Measurements from ENCODE around the gene FBXO3. TPM values are rescaled to one million over a fixed set of nuclear protein-coding genes. Genes with fewer than 3 reads are reported as not detected.

Gene FBXO3
- total RNA-seq, 4 donors from 2014 or later, result 25.6 to 42.9 (median 27.8) TPM

- H3K9me3 ChIP-seq, result no peaks in the 10 kb centered on the region
- DNase-seq, result no peak
- TF ChIP-seq CTCF (IDR thresholded peaks at IDR 0.05) (no peak), POLR2A (IDR thresholded peaks at IDR 0.05) (no peak)
- peaks cover 0 to 78% (median 0%) of the 10 kb centered on the region in 3 donors for H3K36me3 ChIP-seq
- no peaks in the 10 kb centered on the region for H3K4me1 ChIP-seq
- no peak overlapping the region for H3K27ac ChIP-seq
- no peak overlapping the region for H3K4me3 ChIP-seq
- H3K27me3 ChIP-seq, result no peaks in the 10 kb centered on the region
Measured at GRCh38 chr11:33753304-33753967, 20.9 kb downstream of the FBXO3 start.

DNA sequence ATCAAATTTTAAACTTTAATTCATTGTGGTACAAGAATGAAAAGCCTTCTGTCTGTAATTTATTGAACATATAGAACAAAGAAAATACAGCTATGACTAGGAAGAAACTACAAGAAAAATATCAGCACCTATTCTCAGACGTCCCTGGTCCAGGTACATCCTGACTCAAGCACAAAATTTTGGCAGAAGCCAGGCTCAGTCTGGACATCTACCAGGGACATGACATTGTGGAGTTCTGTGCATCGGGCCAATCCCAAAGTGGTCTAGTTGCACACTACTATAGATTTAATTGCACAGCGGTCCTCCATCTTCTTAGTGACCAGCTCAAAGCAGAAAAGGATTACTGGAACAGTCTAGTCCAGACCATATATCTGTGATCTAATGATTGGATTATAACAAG lies 22.4 kb downstream of the FBXO3 start:
- peaks cover 0 to 64% (median 0%) of the 10 kb centered on the region in 3 donors for H3K36me3 ChIP-seq
- no peaks in the 10 kb centered on the region for H3K27me3 ChIP-seq
- H3K4me3 ChIP-seq, result no peak overlapping the region
- no peaks in the 10 kb centered on the region for H3K4me1 ChIP-seq
- no peak overlapping the region for H3K27ac ChIP-seq
- DNase-seq, result no peak
- no peaks in the 10 kb centered on the region for H3K9me3 ChIP-seq
- TF ChIP-seq CTCF (IDR thresholded peaks at IDR 0.05) (no peak), POLR2A (IDR thresholded peaks at IDR 0.05) (no peak)

DNA sequence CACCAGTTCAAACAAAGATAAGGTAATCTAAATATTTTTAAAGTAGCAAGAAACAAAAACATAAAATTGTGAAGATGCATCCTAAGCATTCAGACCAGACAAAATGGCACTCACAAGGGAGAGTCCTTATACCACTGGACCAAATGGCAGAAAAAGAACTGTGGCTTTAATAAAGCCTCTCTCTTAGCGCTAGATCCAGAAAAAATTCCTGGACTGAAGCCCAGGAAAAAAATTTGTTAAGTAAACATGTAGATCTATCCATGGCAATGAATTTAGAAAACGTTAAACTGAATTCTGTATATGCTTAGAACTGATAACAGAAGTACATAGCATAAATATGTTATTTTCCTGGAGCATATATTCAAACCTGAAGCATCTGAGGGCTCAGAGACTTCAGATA lies 26.3 kb downstream of the FBXO3 start:
- no peaks in the 10 kb centered on the region for H3K9me3 ChIP-seq
- no peak overlapping the region for H3K4me3 ChIP-seq
- no peak for DNase-seq
- no peaks in the 10 kb centered on the region for H3K4me1 ChIP-seq
- TF ChIP-seq POLR2A (IDR thresholded peaks at IDR 0.05), result no peak
- TF ChIP-seq CTCF (IDR thresholded peaks at IDR 0.05), result no peak
- peaks cover 0 to 43% (median 0%) of the 10 kb centered on the region in 3 donors for H3K36me3 ChIP-seq
- no peaks in the 10 kb centered on the region for H3K27me3 ChIP-seq
- H3K27ac ChIP-seq, result no peak overlapping the region

DNA sequence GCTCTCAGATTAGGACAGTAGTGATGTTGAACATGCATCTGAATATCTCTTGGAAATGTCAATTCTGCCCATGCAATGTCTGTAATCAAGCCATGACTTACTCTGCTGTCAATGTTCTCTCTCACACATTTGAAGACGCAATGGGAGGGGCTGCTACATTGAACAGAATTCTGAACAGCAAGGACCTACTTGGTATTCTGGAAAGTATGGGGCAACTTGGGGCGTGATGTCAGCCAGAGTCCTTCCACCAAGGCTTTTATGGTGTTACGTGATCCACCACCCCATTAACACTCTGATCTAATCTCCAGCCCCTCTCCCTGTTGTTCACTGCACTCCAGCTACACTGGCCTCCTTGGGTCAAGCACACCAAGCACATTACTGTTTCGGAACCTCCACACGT lies 31.0 kb downstream of the FBXO3 start:
- H3K9me3 ChIP-seq, result no peaks in the 10 kb centered on the region
- TF ChIP-seq CTCF (IDR thresholded peaks at IDR 0.05) (no peak), POLR2A (IDR thresholded peaks at IDR 0.05) (no peak)
- no peak for DNase-seq
- H3K36me3 ChIP-seq, result peaks cover 0 to 22% (median 0%) of the 10 kb centered on the region in 3 donors
- H3K27me3 ChIP-seq, result no peaks in the 10 kb centered on the region
- H3K4me3 ChIP-seq, result no peak overlapping the region
- H3K27ac ChIP-seq, result no peak overlapping the region
- H3K4me1 ChIP-seq, result no peaks in the 10 kb centered on the region

DNA sequence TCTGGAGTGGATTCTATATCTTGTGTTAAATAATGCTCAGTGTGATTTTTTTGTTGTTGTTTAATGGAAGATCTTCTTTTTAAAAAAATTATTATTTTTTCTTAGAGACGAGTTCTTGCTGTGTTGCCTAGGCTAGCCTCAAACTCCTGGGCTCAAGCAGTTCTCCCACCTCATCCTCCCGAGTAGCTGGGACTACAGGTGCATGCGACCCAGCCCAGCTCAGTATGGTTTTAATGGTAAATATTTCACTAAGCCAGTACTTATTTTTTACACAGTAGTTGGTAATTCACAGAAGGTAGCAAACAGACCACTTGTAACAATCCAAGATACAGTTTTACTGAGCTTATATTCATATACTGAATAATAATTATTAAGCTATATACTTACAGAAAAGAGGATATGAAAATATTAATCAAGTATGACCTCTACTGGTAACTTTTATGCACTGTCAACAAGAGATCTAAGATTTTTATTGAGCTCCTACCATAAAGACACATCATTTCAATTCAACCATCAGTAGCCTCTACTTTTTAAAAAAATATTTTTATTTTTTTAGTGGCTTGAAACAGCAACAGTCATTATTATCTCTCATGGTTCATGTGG lies 32.0 kb downstream of the FBXO3 start:
- no peak for DNase-seq
- no peaks in the 10 kb centered on the region for H3K9me3 ChIP-seq
- no peak overlapping the region for H3K27ac ChIP-seq

More for the DNA sequence above, 32.0 kb downstream of the FBXO3 start:
- Histone ChIP-seq H3K27me3 (no peaks in the 10 kb centered on the region), H3K4me3 (no peak overlapping the region), H3K36me3 (peaks cover 0 to 22% (median 0%) of the 10 kb centered on the region in 3 donors), H3K4me1 (peaks cover 0 to 4% (median 0%) of the 10 kb centered on the region in 4 donors)
- TF ChIP-seq POLR2A (IDR thresholded peaks at IDR 0.05), result no peak
- peak; percentile 26 to 62 (median 50) for TF ChIP-seq CTCF (IDR thresholded peaks at IDR 0.05)

All from Peyer's patch (tissue), 4 donors.